ENCODE measurements around the gene PLXNA4.

Gene PLXNA4

DNA sequence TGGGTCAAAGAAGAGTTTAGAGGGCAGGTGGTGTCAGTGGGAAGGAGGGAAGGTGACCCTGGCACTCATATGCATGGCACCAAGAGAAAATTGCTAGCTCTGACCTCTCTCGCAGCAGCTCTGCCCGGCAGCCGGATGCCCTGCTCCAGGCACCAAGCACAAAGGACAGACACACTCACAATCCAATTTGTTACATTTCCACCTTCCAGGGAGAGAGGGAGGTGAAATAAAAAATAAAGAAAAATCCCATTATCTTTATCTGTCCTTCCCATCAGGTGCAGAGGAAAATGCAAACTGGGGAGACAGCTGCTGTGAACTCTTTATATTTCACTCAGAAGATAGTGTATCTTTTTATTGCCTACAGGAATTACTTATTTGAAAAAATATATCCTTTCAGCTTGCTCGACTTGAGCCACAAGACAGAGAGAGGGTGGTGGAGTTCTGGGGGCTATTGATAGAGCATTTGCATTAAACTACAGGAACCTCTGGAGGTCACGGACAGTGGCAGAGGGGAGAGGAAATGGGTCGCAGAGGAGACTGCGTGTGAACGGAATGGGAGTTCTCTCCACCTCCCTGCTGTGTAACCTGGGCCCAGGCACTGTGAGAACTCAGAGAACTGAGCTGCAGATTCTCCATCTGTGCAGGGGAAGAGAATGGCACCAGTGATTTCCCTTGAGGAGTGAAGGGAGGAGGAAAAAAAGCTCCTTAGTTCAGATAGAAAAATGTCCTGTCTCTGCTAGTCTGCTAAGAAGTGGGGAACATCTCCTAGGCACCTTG is 421.4 kb downstream of the PLXNA4 start:
- no peak for DNase-seq (ENCODE audit: extremely low read depth, low read depth)
- TF ChIP-seq CTCF (IDR thresholded peaks at IDR 0.05; ENCODE audit: low read depth, low read length) = no peak

- DNase-seq (ENCODE audit: extremely low read depth, low read depth) = no peak
- TF ChIP-seq CTCF (IDR thresholded peaks at IDR 0.05; ENCODE audit: low read depth, low read length) = no peak
Measured at GRCh38 chr7:132154248-132154647, 422.0 kb downstream of the PLXNA4 start.

- no peak for DNase-seq (ENCODE audit: extremely low read depth, low read depth)
- no peak for TF ChIP-seq CTCF (IDR thresholded peaks at IDR 0.05; ENCODE audit: low read depth, low read length)
Measured at GRCh38 chr7:132152131-132152889, 424.0 kb downstream of the PLXNA4 start.

- DNase-seq (ENCODE audit: extremely low read depth, low read depth) = no peak
- no peak for TF ChIP-seq CTCF (IDR thresholded peaks at IDR 0.05; ENCODE audit: low read depth, low read length)
Measured at GRCh38 chr7:132150711-132151110, 425.6 kb downstream of the PLXNA4 start.

GRCh38 chr7:132149436-132150304 is 426.6 kb downstream of the PLXNA4 start:
- DNase-seq (ENCODE audit: extremely low read depth, low read depth) = no peak
- TF ChIP-seq CTCF (IDR thresholded peaks at IDR 0.05; ENCODE audit: low read depth, low read length) = no peak

GRCh38 chr7:132148876-132149275 is 427.4 kb downstream of the PLXNA4 start:
- no peak for DNase-seq (ENCODE audit: extremely low read depth, low read depth)
- TF ChIP-seq CTCF (IDR thresholded peaks at IDR 0.05; ENCODE audit: low read depth, low read length) = no peak
